Liver (tissue), 9 donors: Measurements from ENCODE around the gene MN1. TPM values are rescaled to one million over a fixed set of nuclear protein-coding genes. Genes with fewer than 3 reads are reported as not detected.

Experiments used
- DNase-seq: peaks from one replicate; pipeline ENCODE4 v3.0.0-alpha.2; 2017; ENCODE audit warnings: low spot score
- H3K27ac ChIP-seq, 2 donors: one replicate each; pipeline ENCODE4 v1.7.0; 2013; ENCODE audit warnings: inconsistent platforms in 2 of 2, low read length in 2 of 2, control low read depth in 1 of 2, low read depth in 1 of 2, mild to moderate bottlenecking in 1 of 2
- H3K27me3 ChIP-seq, 4 donors: one replicate each; pipeline versions ENCODE4 v1.6.1 to v1.7.0; 2013; ENCODE audit warnings: low read length in 3 of 4, inconsistent platforms in 1 of 4, mild to moderate bottlenecking in 1 of 4, moderate library complexity in 1 of 4; ENCODE audit not compliant: control insufficient read depth in 4 of 4, insufficient read depth in 4 of 4
- H3K36me3 ChIP-seq, 4 donors: one replicate each; pipeline versions ENCODE4 v1.6.1 to v1.7.0; 2013; ENCODE audit warnings: low read length in 3 of 4, mild to moderate bottlenecking in 3 of 4, low read depth in 1 of 4, moderate library complexity in 1 of 4; ENCODE audit not compliant: control insufficient read depth in 4 of 4, insufficient read depth in 3 of 4
- H3K4me1 ChIP-seq, 4 donors: one replicate each; pipeline versions ENCODE4 v1.6.1 to v1.7.0; 2013; ENCODE audit warnings: low read length in 3 of 4, mild to moderate bottlenecking in 3 of 4, moderate library complexity in 1 of 4; ENCODE audit not compliant: control insufficient read depth in 4 of 4, insufficient read depth in 4 of 4
- H3K4me3 ChIP-seq, 3 donors: one replicate each; pipeline versions ENCODE4 v1.6.1 to v1.7.0; 2013; ENCODE audit warnings: low read length in 3 of 3, control low read depth in 1 of 3, low read depth in 1 of 3, mild to moderate bottlenecking in 1 of 3
- H3K9ac ChIP-seq, 2 donors: one replicate each; pipeline ENCODE4 v1.7.0; 2013; ENCODE audit warnings: low read length in 2 of 2, mild to moderate bottlenecking in 2 of 2, moderate library complexity in 2 of 2, control low read depth in 1 of 2, low read depth in 1 of 2
- H3K9me3 ChIP-seq, 4 donors: one replicate each; pipeline versions ENCODE4 v1.6.1 to v1.7.0; 2013; ENCODE audit warnings: low read length in 3 of 4; ENCODE audit not compliant: control insufficient read depth in 4 of 4
- ATF3 ChIP-seq: IDR thresholded peaks from 2 replicates; pipeline ENCODE4 v1.6.1; 2016; ENCODE audit warnings: antibody characterized with exemption
- CTCF ChIP-seq: fragments of 150-350 bp; IDR thresholded peaks from 2 replicates; pipeline ENCODE4 v1.5.1; 2017; ENCODE audit warnings: improper control_type of control experiment, low read depth, low read length; ENCODE audit not compliant: missing input control
- EGR1 ChIP-seq, 2 donors: IDR thresholded peaks; 2 replicates each; pipeline ENCODE4 v1.6.1; 2016 to 2018; ENCODE audit warnings: antibody characterized with exemption in 2 of 2, low read depth in 2 of 2
- FOXA2 ChIP-seq: IDR thresholded peaks from 2 replicates; pipeline ENCODE4 v1.6.1; 2016; ENCODE audit warnings: antibody characterized with exemption
- GABPA ChIP-seq, 2 donors: IDR thresholded peaks in 1 of 2; conservative IDR thresholded peaks in 1 of 2; 2 replicates each; pipeline ENCODE4 v1.6.1; 2016; ENCODE audit warnings: antibody characterized with exemption in 2 of 2, mild to moderate bottlenecking in 1 of 2, moderate library complexity in 1 of 2
- JUND ChIP-seq, 2 donors: IDR thresholded peaks; 2 replicates each; pipeline ENCODE4 v1.6.1; 2016; ENCODE audit warnings: antibody characterized with exemption in 2 of 2
- MAX ChIP-seq: IDR thresholded peaks from 2 replicates; pipeline ENCODE4 v1.6.1; 2016; ENCODE audit warnings: antibody characterized with exemption
- RAD21 ChIP-seq, 2 donors: IDR thresholded peaks; 2 replicates each; pipeline ENCODE4 v1.6.1; 2016; ENCODE audit warnings: antibody characterized with exemption in 2 of 2, mild to moderate bottlenecking in 2 of 2
- RXRA ChIP-seq, 2 donors: IDR thresholded peaks; 2 replicates each; pipeline ENCODE4 v1.6.1; 2017 to 2018; ENCODE audit warnings: antibody characterized with exemption in 2 of 2, mild to moderate bottlenecking in 1 of 2
- TAF1 ChIP-seq: conservative IDR thresholded peaks from 2 replicates; pipeline ENCODE4 v1.6.1; 2016; ENCODE audit warnings: antibody characterized with exemption, mild to moderate bottlenecking
- ZBTB33 ChIP-seq: IDR thresholded peaks from 2 replicates; pipeline ENCODE4 v1.6.1; 2016; ENCODE audit warnings: antibody characterized with exemption
- WGBS: extraction: QIAGEN DNeasy Blood & Tissue Kit; methylation state at CpG from one replicate; pipeline ENCODE4 v1.1.7; 2013; 5-methylcytosine and 5-hydroxymethylcytosine counted together
- polyA plus RNA-seq, 2 donors: library from polyadenylated mRNA; stranded (reverse) in 1 of 2; unstranded in 1 of 2; fragments of 200-250 nt in 1 of 2; fragments of >200 nt in 1 of 2; fragmentation: Nextera tagmentation in 1 of 2; extraction: Ambion mirVana in 1 of 2; gene quantifications; one replicate each; pipeline versions ENCODE4 v1.2.1 to v1.2.3, GENCODE V29; 2013 to 2015
- total RNA-seq, 2 donors: library from RNA; depleted of rRNA; stranded (reverse); fragments of >200 nt; gene quantifications; one replicate each; pipeline ENCODE4 v1.2.3, GENCODE V29; 2014
- donor health status: healthy.
- donor health status: healthy.
- donor health status: healthy.
- donor health status: healthy.
- donor health status: healthy.

The MN1 gene
- total and polyA plus RNA-seq, 4 donors, result 0.10 to 0.33 (median 0.21) TPM

GRCh38 chr22:27805841-27806240, 4.3 kb upstream of the MN1 start:
- DNase-seq, result no peak
- H3K27me3 ChIP-seq, result no peaks in the 10 kb centered on the region

GRCh38 chr22:27804470-27805297, 3.1 kb upstream of the MN1 start:
- Histone ChIP-seq H3K36me3 (no peaks in the 10 kb centered on the region), H3K9ac (no peak overlapping the region), H3K9me3 (no peaks in the 10 kb centered on the region), H3K27ac (no peak overlapping the region), H3K4me1 (peaks cover 11 to 32% (median 23%) of the 10 kb centered on the region in 4 donors), H3K4me3 (no peak overlapping the region), H3K27me3 (no peaks in the 10 kb centered on the region)
- WGBS, result 25% methylated on average over 31 of the region's 31 CpGs
- TF ChIP-seq JUND (IDR thresholded peaks at IDR 0.05), result no peak
- TF ChIP-seq RAD21 (IDR thresholded peaks at IDR 0.05), result peak; percentile 84 to 90
- no peak for TF ChIP-seq ZBTB33
- TF ChIP-seq EGR1 (IDR thresholded peaks at IDR 0.05; ENCODE audit: low read depth in 2 of 2), result no peak
- peak; percentile 64 for TF ChIP-seq CTCF
- DNase-seq, result peak; percentile 60

More at GRCh38 chr22:27805841-27806240, 4.3 kb upstream of the MN1 start:
- no peaks in the 10 kb centered on the region for H3K36me3 ChIP-seq
- peaks cover 2 to 23% (median 13%) of the 10 kb centered on the region in 4 donors for H3K4me1 ChIP-seq
- H3K9ac ChIP-seq, result no peak overlapping the region
- H3K27ac ChIP-seq, result no peak overlapping the region
- no peaks in the 10 kb centered on the region for H3K9me3 ChIP-seq
- 91% methylated on average over 7 of the region's 7 CpGs for WGBS
- TF ChIP-seq GABPA (IDR thresholded peaks at IDR 0.05 in 1 of 2, conservative IDR thresholded peaks at IDR 0.05 in 1 of 2) (no peak), CTCF (no peak), EGR1 (IDR thresholded peaks at IDR 0.05; ENCODE audit: low read depth in 2 of 2) (no peak), FOXA2 (no peak), RXRA (IDR thresholded peaks at IDR 0.05) (no peak), ATF3 (no peak), RAD21 (IDR thresholded peaks at IDR 0.05) (no peak), MAX (no peak), TAF1 (no peak)
- no peak overlapping the region for H3K4me3 ChIP-seq
